DMS 273 (cell line): ENCODE results near the gene DNAJB9.

Source experiments
- DNase-seq: peaks from one replicate; lab custom pipeline; 2025; ENCODE audit not compliant: unreplicated experiment; lab: John Stamatoyannopoulos, UW

DNAJB9 gene

GRCh38 chr7:108565987-108566386 lies 3.7 kb upstream of the DNAJB9 start:
- no peak for DNase-seq

- DNase-seq: peak; percentile 51
Observed at GRCh38 chr7:108568801-108569380, 783 bp upstream of the DNAJB9 start.

GRCh38 chr7:108570146-108570755 lies 577 bp downstream of the DNAJB9 start:
- peak; percentile 82 for DNase-seq

- no peak for DNase-seq
Observed at GRCh38 chr7:108572480-108572879, 2.8 kb downstream of the DNAJB9 start.

GRCh38 chr7:108575156-108575555 lies 5.5 kb downstream of the DNAJB9 start:
- no peak for DNase-seq

GRCh38 chr7:108576116-108576515 lies 6.4 kb downstream of the DNAJB9 start:
- no peak for DNase-seq

GRCh38 chr7:108578937-108579336 lies 9.3 kb downstream of the DNAJB9 start:
- DNase-seq: no peak

GRCh38 chr7:108580298-108580697 lies 10.6 kb downstream of the DNAJB9 start:
- DNase-seq: no peak

- no peak for DNase-seq
Observed at GRCh38 chr7:108581655-108582491, 12.2 kb downstream of the DNAJB9 start.

GRCh38 chr7:108584211-108584610 lies 14.5 kb downstream of the DNAJB9 start:
- no peak for DNase-seq

GRCh38 chr7:108585843-108586242 lies 16.2 kb downstream of the DNAJB9 start:
- no peak for DNase-seq

- no peak for DNase-seq
Observed at GRCh38 chr7:108586274-108586710, 16.6 kb downstream of the DNAJB9 start.

GRCh38 chr7:108589199-108589598 lies 19.5 kb downstream of the DNAJB9 start:
- DNase-seq: no peak

GRCh38 chr7:108589874-108590273 lies 20.2 kb downstream of the DNAJB9 start:
- peak; percentile 23 for DNase-seq

GRCh38 chr7:108590606-108591005 lies 20.9 kb downstream of the DNAJB9 start:
- no peak for DNase-seq

GRCh38 chr7:108592646-108593201 lies 23.1 kb downstream of the DNAJB9 start:
- DNase-seq: peak; percentile 92

GRCh38 chr7:108596560-108596959 lies 26.9 kb downstream of the DNAJB9 start:
- DNase-seq: no peak

- DNase-seq: peak; percentile 94
Observed at GRCh38 chr7:108598153-108598552, 28.5 kb downstream of the DNAJB9 start.

GRCh38 chr7:108598914-108599580 lies 29.4 kb downstream of the DNAJB9 start:
- DNase-seq: peak; percentile 93

- no peak for DNase-seq
Observed at GRCh38 chr7:108600399-108600798, 30.7 kb downstream of the DNAJB9 start.

- peak; percentile 61 for DNase-seq
Observed at GRCh38 chr7:108603656-108604306, 34.1 kb downstream of the DNAJB9 start.
